Body of pancreas (tissue), 4 donors: ENCODE data around the gene CAPN2.
"Not testable (repeated sequence)": the region's sequence is repeated elsewhere in the genome, so short reads cannot be mapped to it uniquely, and the experiment has no call there.

Source experiments
- CTCF ChIP-seq, 7 experiments: fragments of 450-650 bp in 4 of 7; fragments of 200-600 bp in 3 of 7; sonication (generic) in 3 of 7; IDR thresholded peaks; one replicate each; pipeline ENCODE4 v1.5.1; 2016 to 2019; ENCODE audit warnings: antibody characterized with exemption in 7 of 7
- POLR2A ChIP-seq, 3 donors: fragments of 450-650 bp; IDR thresholded peaks; one replicate each; pipeline ENCODE4 v1.6.1; 2016; ENCODE audit warnings: antibody characterized with exemption in 3 of 3, mild to moderate bottlenecking in 2 of 3

- TF ChIP-seq CTCF, POLR2A (IDR thresholded peaks at IDR 0.05): not testable (repeated sequence)
Measured at GRCh38 chr1:223817265-223817664, 104.9 kb downstream of the CAPN2 start.
